ENCODE results near the gene RELA. TPM values are rescaled to one million over a fixed set of nuclear protein-coding genes. Genes with fewer than 3 reads are reported as not detected.
A peak's percentile ranks its signal among the peaks of the same experiment; 100 is the strongest.

The RELA gene
- total RNA-seq, 1 donor from 2014 or later = 62.6 TPM

DNA sequence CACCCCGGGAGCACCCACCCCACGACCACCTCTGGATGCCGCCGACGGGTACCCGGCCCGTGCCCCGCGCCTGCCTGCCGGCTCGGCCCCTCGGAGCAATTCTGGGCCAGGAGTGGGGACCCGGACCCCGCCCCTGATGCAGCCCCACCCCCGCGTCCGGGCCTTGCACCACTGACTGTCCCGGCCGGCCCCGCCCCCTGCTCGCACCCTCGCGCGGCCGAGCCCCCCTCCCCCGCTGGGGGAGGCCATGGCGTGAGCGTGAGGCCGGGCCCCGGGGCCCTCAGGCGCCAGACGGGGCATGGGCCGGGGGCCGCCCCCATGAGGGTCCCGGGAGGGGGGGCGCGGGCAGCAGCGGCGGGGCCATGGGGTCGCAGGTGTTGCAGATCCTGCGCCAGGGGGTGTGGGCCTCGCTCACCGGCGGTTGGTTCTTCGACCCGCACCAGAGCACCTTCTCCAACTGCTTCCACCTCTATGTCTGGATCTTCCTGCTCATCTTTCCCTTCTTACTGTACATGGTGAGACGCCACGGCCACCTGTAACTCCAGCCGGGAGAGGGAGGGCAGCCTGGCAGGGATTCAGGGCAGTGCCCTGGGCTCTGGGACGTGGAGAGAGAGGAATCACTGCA lies 46.7 kb downstream of the RELA start:
- Mint-ChIP-seq H3K4me3 (ENCODE audit: unreplicated experiment) (peak overlapping the region; percentile 98), H3K27me3 (ENCODE audit: unreplicated experiment) (peaks cover 30% of the 10 kb centered on the region), H3K27ac (ENCODE audit: unreplicated experiment) (peak overlapping the region; percentile 87), H3K9me3 (ENCODE audit: unreplicated experiment) (no peaks in the 10 kb centered on the region), H3K36me3 (ENCODE audit: low read depth, unreplicated experiment) (peaks cover 29% of the 10 kb centered on the region), H3K4me1 (ENCODE audit: unreplicated experiment) (peaks cover 19% of the 10 kb centered on the region)
- DNase-seq (ENCODE audit: low spot score) = peak; percentile 60
- TF ChIP-seq, protein P1, sequence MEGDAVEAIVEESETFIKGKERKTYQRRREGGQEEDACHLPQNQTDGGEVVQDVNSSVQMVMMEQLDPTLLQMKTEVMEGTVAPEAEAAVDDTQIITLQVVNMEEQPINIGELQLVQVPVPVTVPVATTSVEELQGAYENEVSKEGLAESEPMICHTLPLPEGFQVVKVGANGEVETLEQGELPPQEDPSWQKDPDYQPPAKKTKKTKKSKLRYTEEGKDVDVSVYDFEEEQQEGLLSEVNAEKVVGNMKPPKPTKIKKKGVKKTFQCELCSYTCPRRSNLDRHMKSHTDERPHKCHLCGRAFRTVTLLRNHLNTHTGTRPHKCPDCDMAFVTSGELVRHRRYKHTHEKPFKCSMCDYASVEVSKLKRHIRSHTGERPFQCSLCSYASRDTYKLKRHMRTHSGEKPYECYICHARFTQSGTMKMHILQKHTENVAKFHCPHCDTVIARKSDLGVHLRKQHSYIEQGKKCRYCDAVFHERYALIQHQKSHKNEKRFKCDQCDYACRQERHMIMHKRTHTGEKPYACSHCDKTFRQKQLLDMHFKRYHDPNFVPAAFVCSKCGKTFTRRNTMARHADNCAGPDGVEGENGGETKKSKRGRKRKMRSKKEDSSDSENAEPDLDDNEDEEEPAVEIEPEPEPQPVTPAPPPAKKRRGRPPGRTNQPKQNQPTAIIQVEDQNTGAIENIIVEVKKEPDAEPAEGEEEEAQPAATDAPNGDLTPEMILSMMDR (IDR thresholded peaks at IDR 0.05; ENCODE audit: unreplicated experiment) = no peak

GRCh38 chr11:65615229-65615949 lies 47.3 kb downstream of the RELA start, which contains the start of gene PCNX3:
Gene PCNX3 (plus strand): TSS chr11:65615776. CDS start chr11:65616312, 536 bp downstream.
- TF ChIP-seq, protein P1 (IDR thresholded peaks at IDR 0.05; ENCODE audit: unreplicated experiment) = no peak
- DNase-seq (ENCODE audit: low spot score) = peak; percentile 99
- Mint-ChIP-seq H3K9me3 (ENCODE audit: unreplicated experiment) (no peaks in the 10 kb centered on the region), H3K27me3 (ENCODE audit: unreplicated experiment) (peaks cover 30% of the 10 kb centered on the region), H3K27ac (ENCODE audit: unreplicated experiment) (peak within 1 kb of the TSS; percentile 87), H3K36me3 (ENCODE audit: low read depth, unreplicated experiment) (peaks cover 34% of the 10 kb centered on the region), H3K4me1 (ENCODE audit: unreplicated experiment) (peaks cover 26% of the 10 kb centered on the region), H3K4me3 (ENCODE audit: unreplicated experiment) (peak within 1 kb of the TSS; percentile 98)

DNA sequence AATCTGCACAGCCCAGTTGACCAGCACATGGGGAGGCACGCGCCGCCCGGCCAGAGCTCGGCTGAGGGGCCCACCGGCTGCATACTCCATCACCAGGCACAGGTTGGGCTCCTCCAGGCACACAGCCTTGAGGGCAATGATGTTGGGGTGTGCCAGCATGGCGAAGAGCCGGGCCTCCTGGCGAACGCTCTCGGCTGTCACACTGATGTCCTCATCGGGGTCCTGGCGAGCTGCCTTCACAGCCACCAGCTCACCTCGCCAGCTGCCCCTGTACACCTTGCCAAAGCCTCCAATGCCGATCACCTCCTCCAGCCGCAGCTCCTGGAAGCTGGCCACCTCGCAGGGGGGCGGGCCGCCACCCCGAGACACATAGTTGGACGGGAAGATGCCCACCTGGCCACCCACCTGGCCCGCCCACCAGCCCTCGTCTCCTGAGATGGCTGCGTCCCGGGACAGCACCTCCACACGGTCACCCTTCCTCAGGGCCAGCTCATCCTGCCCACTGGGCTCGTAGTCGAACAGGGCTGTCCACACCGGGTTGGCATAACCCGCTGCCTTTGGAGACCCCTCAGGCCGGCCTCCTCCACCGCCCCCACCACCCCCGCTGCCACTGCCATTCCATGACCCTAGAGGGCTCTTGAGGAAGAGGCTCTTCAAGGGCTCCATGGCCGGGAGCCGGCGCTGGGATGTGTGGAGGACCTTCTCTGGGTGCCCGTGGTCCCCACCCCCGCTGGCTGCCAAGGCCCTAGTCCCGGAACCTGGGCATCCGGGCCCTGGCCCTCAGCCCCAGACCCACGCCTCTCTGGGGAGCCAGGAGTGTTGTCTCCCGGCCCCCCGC lies 49.4 kb downstream of the RELA start:
- Mint-ChIP-seq H3K4me1 (ENCODE audit: unreplicated experiment) (peaks cover 46% of the 10 kb centered on the region), H3K27ac (ENCODE audit: unreplicated experiment) (no peak overlapping the region), H3K36me3 (ENCODE audit: low read depth, unreplicated experiment) (peaks cover 44% of the 10 kb centered on the region), H3K4me3 (ENCODE audit: unreplicated experiment) (peak overlapping the region; percentile 99), H3K27me3 (ENCODE audit: unreplicated experiment) (peaks cover 32% of the 10 kb centered on the region), H3K9me3 (ENCODE audit: unreplicated experiment) (no peaks in the 10 kb centered on the region)
- peak; percentile 32 for DNase-seq (ENCODE audit: low spot score)
- TF ChIP-seq, protein P1 (IDR thresholded peaks at IDR 0.05; ENCODE audit: unreplicated experiment) = no peak

DNA sequence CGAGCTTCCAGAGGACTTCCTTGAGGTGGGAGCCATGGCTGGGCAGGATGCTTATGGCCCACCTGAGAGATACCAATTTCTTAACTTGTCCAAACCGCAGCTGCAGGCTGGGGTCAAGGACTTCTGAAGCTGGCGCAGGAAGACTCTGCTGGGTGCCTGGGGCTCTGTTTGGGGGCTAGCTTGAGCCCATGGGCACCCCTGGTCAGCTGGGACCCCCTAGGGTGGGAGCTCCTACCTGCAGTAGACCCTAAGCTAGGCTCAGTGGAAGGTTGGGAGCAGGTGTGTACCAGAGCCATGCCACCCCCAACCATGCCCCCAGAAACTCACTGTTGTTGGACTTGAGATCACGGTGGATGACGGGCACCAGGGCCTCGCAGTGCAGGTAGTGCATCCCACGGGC lies 50.0 kb downstream of the RELA start:
- Mint-ChIP-seq H3K27me3 (ENCODE audit: unreplicated experiment) (peaks cover 32% of the 10 kb centered on the region), H3K9me3 (ENCODE audit: unreplicated experiment) (no peaks in the 10 kb centered on the region), H3K4me1 (ENCODE audit: unreplicated experiment) (peaks cover 52% of the 10 kb centered on the region), H3K36me3 (ENCODE audit: low read depth, unreplicated experiment) (peaks cover 47% of the 10 kb centered on the region), H3K4me3 (ENCODE audit: unreplicated experiment) (peak overlapping the region; percentile 99), H3K27ac (ENCODE audit: unreplicated experiment) (peak overlapping the region; percentile 97)
- no peak for DNase-seq (ENCODE audit: low spot score)
- TF ChIP-seq, protein P1 (IDR thresholded peaks at IDR 0.05; ENCODE audit: unreplicated experiment) = no peak
